Stimulated activated CD4-positive, alpha-beta T cell treated with anti-CD3 and anti-CD28 coated beads, Interleukin-12 subunit alpha, Interleukin-12 subunit beta, amount 100 ng/mL, for 24 hours (primary cell): ENCODE measurements around the gene MTHFS.
"Not testable (repeated sequence)": the region's sequence is repeated elsewhere in the genome, so short reads cannot be mapped to it uniquely, and the experiment has no call there.

Experiments
- DNase-seq, 2 experiments: peaks; one replicate each; pipeline ENCODE4 v3.0.0-alpha.2; 2020; ENCODE audit warnings: low read depth in 2 of 2

Gene MTHFS

DNA sequence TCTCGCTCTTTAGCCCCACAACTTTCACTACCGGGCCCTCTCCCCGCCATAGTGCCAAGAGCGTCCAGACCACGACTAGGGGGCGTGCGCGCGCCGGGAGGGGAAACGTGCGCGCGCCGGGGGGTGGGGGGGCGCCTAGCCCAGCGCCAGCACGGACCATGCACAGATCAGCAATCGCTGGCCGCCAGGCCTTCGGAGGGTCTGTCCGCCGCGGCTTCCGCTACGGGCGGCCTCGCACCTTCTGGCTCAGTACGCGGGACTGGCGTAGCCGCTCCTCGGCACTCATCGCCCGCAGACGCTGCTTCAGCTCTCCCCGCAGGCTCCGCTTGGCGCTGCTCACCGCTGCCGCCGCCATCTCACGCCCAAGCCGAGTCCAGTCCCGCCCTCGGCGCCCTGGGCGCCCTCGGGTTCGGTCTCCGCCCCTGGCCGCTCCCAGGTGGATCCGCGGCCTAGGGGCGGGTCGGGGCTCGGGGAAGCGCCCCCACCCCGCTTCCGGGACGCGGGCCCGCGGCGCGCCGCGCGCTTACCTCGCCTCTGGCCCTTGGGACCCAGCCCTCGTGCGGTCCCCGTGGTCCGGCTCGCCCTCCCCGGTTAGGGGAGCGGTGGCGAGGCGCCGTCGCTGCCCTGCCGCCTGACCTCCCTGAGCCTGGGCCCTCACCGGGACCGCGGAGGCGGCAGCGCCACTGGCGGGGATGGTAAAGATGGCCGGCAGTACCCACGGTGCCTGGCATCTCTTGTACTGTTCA is at the start of gene MTHFS:
Gene MTHFS, minus strand, starts transcription at position 381 of the 746 bp plus-strand sequence. Its CDS starts 26 bp downstream, at position 355.
- DNase-seq, result peak; percentile 53 to 62

DNA sequence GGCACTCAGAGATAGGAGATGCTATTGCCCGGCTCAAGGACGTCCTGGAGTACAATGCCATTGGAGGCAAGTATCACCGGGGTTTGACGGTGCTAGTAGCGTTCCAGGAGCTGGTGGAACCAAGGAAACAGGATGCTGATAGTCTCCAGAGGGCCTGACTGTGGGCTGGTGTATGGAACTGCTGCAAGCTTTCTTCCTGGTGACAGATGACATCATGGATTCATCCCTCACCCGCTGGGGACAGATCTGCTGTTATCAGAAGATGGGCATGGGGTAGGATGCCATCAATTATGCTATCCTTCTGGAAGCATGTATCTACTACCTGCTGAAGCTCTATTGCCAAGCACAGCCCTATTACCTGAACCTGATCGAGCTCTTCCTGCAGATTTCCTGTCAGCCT is 47.8 kb upstream of the MTHFS start:
- DNase-seq, result no peak

DNA sequence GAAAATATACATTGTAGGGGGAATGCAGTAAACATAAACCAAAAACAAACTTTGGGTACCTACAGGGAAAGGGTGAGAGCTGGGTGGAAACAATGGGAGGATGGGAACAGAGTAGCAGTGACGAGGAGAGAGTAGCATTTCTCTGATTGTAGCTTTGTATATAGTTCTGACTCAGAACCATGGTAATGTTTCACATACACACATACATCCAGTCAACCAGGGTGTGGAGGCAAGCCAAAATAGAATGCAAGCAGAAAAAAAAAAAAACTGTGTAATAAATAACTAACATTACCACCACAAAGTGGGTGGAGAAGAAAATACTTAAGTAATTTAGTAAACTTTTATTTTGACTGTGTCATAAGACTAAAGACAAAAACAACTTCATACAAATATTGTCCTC is 47.0 kb upstream of the MTHFS start:
- no peak for DNase-seq

DNA sequence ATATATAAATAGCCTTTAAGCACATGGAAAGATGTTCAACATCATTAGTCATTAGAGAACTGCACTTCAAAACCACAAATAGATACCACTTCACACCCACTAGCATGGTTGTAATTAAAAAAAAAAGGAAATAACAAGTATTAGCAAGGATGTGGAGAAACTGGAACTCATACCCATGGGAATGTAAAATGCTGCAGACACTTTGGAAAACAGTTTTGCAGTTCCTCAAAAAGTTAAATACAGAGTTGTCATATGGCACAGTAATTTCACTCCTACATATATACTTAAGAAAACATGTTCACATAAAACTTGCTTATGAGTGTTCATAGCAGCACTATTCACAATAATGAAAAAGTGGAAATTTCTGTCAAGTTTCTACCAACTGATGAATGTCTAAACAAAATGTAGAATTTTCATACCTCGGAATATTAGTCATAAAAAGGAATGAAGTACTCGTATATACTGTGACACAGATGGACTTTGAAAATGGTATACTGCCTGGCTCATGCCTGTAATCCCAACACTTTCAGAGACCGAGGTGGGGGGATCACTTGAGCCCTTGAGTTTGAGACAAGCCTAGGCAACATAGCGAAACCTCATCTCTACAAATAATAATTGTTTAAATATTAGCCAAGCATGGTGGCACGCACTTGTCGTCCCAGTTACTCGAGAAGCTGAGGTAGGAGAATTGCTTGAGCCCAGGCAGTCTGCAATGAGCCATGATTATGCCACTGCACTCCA is 46.1 kb upstream of the MTHFS start:
- DNase-seq, result no peak

DNA sequence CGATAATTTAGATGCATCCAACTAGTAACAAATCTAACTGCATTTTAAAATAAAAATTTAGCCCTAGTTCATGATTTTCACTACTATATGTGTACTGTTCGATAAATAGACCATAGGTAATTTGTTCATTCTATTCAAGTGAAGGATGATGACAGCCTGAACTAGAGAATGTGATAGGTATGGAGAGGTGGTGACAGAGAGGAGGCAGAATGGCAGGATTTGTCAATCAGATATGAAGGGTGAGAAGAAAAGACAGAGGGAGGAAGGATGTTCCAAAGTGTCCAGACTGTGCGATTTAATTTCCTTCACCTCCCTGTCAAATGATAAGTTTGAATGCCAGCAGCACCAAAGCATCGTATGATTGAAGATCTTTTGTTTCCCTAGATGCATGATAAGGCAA is 42.6 kb upstream of the MTHFS start:
- DNase-seq, result no peak

DNA sequence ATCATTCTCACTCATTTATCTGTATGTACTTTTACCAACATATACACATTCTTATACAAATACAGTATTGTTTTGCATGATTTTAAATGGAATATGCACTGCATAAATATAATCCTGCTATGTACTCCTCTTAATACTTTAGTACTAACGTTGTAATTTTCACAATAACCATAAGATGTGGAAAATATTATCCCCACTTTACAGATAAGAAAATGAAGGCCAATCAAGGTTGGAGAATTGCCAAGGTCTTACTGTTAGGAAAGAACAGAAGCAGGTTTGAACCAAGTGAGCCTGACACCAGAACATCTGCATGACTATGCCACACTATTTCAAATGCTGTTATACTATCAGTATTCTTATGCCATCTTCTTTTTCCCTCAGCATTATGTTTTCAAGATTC is 41.3 kb upstream of the MTHFS start:
- DNase-seq, result no peak

DNA sequence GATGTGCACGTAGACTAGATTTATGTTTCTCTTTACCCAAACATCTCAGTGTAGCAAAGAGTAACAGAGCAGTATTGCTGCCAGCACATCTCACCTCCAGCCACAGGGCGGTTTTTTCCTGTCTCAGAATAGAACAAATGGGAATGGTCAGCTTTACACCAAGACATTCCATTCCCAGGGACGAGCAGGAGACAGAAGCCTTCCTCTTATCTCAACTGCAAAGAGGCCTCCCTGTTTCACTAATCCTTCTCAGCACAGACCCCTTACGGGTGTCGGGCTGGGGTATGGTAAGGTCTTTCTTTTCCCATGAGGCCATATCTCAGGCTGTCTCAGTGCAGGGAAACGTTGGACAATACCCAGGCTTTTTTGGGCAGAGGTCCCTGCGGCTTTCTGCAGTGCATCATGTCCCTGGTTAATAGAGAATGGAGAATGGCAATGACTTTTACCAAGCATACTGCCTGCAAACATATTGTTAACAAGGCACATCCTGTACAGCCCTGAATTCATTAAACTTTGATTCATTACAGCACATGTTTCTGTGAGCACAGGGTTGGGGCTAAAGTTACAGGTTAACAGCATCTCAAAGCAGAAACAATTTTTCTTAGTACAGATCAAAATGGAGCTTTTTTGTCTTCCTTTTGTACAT is 38.9 kb upstream of the MTHFS start:
- not testable (repeated sequence) for DNase-seq

DNA sequence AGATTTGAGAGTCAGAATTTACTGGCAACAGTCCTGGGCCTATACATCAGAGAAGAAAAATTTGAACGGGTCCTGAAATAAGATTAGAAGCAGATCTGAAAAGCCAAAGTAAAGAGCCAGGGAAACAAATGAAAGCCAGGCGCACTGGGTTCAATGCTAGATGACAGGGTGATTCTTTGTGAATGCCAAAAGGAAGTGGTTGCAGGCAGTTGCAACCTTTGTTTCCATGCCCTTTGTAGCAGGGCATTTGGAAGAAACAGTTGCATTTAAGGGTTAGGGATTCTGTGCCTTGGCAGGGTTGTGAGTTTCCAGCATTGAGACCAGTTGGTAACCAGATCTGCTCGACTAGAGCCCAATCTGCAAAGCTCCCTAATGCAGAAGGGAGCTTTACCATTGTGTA is 36.4 kb upstream of the MTHFS start:
- DNase-seq, result no peak

DNA sequence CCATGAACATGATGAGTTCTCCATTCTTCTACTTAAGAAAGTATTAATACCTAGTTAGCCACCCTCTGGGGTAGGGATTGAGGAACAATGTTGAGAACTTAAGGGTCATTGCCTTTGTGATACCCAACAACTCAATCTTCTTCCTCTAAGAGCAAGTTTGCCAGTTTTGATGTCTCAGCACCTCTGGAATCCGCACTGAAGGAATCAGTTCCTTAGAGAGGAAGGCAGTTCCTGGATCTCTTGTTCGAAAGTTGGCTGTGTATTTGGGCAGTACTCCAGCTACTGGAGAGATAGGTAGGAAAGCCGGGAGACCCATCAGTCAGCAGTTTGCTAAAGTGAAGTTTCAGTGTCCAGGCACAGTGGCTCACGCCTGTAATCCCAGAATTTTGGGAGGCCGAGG is 35.6 kb upstream of the MTHFS start:
- no peak for DNase-seq

DNA sequence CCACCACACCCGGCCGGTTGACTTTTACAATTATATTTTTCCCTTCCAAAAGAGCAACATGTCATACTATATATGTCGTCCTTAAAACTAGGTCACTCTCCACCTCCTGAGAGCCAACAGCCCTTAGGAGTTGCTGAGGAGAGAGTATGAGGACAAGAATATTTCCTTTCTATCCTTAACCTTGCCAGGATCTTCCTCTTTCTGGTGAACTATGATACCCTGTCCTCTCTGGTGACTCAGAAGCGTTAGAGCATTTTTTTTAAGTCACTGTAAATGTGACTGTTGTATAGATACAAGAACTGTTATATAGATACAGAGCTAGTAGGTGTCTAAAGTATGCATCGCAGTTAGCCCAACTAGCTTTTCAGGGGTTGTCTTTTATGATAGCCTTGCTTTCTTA is 33.7 kb upstream of the MTHFS start:
- DNase-seq, result no peak

DNA sequence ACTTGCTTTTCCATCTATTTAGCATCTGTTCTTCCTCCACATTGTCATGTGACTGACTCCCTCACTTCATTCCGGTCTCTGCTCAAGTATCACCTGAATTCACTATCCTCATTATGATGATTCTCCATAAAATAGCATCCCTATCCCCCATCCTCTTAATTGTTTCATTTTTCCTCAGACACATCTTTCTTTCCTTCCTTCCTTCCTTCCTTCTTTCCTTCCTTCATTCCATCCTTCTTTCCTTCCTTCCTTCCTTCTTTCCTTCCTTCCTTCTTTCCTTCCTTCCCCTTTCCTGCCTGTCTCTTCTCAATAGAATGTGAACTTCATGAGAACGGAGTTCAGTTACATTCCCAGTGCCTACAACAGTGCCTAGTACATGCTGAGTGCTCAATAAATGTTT is 32.6 kb upstream of the MTHFS start:
- DNase-seq, result no peak

DNA sequence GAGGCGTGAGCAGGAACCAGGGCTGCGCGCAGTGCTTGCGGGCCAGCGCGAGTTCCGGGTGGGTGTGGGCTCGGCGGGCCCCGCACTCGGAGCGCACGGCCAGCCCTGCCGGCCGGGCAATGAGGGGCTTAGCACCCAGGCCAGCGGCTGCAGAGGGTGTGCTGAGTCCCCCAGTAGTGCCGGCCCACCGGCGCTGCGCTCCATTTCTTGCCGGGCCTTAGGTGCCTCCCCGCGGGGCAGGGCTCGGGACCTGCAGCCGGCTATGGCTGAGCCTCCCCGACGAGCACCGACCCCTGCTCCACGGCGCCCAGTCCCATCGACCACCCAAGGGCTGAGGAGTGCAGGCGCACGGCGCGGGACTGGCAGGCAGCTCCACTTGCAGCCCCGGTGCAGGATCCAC is 29.3 kb upstream of the MTHFS start:
- not testable (repeated sequence) for DNase-seq

DNA sequence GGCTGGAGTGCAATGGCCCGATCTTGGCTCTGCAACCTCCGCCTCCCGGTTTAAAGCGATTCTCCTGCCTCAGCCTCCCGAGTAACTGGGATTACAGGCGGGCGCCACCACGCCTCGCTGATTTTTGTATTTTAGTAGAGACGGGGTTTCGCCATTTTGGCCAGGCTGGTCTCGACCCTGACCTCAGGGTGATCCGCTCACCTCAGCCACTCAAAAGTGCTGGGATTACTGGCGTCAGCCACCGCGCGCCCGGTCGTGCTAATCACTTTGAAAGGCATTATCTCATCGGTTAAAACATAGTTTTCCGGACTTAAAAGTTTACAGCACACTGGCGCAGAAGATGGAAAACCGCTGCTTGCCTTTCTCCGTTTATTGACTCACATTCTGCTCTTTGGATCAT is 27.6 kb upstream of the MTHFS start:
- no peak for DNase-seq

DNA sequence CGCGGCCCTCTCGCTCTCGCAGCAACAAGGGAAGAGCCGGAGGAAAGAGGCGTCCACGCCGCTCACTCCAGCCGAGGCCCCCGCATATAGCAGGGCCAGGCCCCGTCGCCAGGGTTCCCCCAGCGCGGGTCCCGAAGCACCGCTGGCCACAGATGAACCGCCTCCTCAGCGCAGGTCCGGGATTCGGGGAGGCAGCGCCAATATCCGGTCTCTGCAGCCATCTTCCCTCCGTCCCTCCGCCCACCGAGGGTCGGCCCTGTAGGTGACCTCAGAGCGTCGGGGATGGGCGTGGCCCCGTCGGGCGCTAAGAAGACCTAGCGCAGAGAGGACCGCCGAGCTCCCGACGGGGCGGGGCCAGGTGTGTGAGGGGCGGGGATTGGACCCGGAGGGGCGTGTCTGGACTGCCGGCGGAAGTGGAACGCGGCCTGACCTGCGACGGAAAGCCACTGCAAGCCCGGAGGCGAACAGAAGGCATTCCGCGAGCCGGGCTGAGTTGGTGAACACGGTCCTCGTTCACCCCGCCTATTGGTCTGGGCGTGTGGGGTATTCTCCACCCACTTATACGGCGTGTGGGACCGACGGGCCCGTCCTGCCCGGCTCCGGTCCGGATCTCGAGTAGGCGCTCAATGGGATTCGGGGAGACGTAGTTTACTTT is 26.8 kb upstream of the MTHFS start:
- peak; percentile 98 to 99 for DNase-seq

DNA sequence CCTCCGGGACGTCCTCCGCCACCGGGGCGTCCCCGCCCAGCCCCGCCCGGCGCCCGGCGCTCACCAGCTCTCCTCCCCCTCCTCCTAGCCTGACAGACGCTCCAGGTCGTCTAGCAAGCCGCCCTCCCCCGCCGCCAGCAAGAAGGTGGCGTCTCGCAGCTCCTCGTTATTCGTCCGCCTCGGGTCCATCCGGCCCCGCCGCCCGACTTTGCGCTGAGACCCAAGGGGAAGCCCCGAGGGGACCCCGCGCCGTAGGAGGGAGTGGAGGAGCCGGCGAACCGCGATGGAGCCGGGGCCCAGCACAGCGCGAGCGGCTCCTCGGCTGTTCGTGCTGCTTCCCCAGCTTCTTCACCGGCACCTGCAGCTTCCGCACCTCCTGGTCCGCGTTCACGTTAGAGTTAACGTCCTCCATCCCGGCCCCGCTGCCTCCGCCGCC is 26.3 kb upstream of the MTHFS start:
- DNase-seq, result peak; percentile 32 to 59

DNA sequence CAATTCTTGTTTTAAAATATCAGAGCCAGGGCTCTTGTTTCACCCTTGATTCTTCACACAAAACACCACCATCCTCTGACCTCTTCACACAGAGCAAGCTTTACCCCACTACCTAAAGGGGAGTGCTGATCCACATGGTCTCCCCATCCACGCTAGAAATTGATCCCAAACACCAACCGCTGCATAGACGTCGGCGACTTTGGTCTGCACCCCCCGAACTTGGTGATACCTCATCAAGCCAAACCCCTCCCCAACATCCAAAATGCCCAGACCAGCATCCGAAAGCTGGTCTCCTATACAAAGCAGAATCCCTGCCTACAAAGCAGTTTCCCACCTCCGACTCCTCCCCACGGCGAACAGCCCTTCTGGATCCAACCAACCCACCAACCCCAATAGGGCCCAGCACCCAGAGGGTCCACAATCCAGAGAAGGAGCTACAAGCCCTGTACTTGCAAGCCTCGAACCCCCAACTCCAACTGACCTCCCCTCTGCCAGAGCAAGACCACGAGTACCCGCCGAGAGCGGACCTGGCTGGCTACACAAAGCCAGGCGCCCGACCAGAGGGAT is 25.8 kb upstream of the MTHFS start:
- DNase-seq, result no peak

DNA sequence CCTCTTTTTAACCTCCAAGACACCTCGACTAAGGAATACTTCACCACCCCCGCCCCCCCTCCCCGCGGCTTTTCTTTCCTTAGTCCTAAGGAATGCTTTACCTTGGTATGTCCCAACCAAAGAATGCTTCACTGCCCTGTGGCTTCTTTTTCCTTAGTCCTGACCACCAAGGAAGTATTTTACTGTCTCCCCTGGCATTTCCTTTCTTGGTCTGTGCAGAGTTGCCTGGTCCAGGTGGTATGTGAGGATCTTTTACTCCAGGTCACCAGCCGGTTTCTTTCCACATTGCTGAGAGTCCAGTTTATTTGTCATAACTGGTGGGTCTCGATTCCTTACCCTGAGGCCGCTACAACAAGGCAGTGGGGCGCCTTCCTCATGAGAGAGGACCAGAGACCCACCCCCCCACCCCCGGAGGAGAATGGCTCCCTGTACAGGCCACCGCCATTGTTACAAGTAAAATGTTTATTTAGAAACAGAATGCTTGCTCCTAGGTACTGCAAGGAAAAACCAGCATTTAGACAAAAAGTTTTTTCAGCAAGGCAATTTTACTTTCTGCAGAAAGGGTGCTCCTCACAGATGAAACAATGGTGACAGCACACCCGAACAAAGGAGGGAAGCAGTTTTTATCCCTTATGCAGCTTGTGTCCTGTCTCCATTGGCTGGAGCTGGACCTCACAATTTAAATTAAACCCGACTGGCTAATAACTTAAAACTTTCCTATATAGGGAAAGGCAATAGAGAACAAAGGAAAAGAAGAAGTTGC is 23.1 kb upstream of the MTHFS start:
- DNase-seq, result no peak

DNA sequence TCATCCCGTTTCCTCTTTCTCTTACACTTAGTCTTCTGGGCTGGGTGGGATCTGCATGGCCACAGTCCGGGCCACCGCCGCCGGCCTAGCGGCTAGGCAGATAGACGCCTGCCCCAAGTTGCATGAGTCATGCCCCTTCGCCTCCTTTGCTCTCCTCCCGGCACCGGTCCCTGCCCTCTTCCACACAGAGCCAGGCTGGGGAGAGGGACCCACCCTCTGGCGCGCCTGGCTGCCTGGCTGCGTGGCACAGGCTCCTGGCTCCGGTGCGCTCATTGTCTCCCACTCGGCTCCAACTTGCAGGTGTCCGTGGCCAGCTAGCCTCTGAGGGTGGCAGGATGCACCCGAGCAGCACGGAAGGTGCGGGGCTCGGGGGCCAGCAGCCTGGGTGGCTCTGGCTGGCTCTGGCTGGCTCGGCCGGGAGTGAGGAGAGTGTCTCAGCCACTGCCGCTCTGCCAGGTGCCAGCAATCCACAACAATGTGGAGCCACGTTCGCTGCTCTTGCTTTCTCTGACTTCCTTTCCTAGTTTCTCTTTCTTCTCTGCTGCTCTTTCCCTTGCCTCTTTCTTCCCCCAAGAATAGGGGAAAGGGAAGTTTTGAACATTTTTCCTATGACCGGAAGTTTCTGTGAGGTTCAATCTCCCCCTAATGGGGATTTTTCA is 22.4 kb upstream of the MTHFS start:
- no peak for DNase-seq

DNA sequence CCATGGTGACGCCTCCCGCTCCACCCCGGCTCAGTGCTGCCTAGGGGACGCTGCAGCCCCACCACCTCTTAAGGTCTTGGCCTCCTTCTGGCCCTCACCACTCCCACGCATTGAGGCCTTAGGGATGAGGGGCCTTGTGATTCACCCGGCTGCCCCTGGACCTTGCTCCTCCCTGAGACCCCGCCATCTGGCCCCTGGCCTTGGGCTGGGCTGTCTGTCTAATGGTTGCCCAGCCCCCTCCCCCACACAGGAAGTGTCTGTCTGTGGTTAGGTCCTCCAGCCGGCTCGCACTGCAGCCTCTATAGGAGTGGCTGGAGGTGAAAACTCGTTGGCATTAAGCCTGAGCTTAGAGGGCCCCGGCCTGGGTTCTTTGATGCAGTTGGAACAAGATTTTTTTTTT is 21.5 kb upstream of the MTHFS start:
- DNase-seq, result no peak

DNA sequence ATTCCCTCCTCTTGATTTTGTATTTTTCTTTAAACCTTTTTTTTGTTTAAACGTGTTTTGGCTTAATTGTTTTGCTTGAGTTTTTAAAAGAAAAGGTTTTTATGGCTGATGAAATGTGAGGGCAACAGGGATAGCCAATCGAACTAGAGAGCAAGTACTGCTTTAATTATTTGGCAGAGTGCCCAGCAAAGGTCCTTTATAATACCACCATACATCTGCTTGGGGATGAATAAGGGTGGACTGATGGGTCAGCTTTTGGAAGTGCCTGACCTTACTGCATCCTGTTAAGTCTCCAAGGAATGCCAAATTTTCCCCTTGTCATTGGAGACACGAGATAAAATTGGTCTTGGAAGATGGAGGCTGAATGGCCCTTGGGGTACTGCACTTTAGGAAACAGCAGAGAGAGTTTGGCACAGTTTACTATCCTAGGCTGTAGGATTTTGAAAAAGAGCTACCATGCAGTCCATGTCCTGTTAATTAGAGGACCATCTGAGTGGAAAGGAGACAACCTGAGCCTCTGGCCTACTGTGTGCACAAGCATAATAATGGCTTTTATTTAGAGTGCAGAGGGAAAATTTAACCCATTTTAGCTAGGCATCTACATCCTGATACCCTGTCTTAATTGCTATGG is 19.8 kb upstream of the MTHFS start:
- no peak for DNase-seq
